ENCODE measurements around the gene RFX6.

The RFX6 gene

GRCh38 chr6:116881236-116881635, 4.2 kb downstream of the RFX6 start:
- no peak for DNase-seq
- ATAC-seq (replicated peaks), result no peak
- H3K4me3 Mint-ChIP-seq, result no peak overlapping the region
- H3K36me3 Mint-ChIP-seq, result no peaks in the 10 kb centered on the region
- peaks cover 4 to 12% of the 10 kb centered on the region in 2 donors for H3K4me1 Mint-ChIP-seq
- H3K27ac Mint-ChIP-seq, result no peak overlapping the region
- no peaks in the 10 kb centered on the region for H3K9me3 Mint-ChIP-seq
- H3K27me3 Mint-ChIP-seq, result peaks cover 7 to 13% of the 10 kb centered on the region in 2 donors

DNA sequence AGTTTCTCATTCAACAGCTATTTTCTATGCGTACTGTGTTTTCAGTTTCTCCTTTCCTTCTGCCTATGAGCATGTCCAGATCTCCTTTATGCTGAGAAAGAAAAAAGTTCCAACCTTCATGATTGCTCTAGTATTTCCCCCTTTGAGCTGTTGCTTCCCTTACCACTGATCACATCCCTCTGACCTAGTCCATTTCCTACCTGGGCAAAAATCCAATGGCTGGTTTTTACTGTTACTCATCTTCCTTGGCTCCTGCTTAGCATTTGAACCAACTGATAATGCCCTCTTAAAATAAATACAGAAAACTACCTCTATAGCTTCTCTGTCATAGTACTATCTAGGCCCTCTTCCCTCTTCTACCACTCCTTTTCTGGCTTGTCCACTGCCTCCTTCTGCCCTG, 6.0 kb downstream of the RFX6 start:
- H3K4me3 Mint-ChIP-seq, result no peak overlapping the region
- H3K4me1 Mint-ChIP-seq, result no peaks in the 10 kb centered on the region
- no peaks in the 10 kb centered on the region for H3K36me3 Mint-ChIP-seq
- no peaks in the 10 kb centered on the region for H3K27me3 Mint-ChIP-seq
- no peak for ATAC-seq (replicated peaks)
- H3K27ac Mint-ChIP-seq, result no peak overlapping the region
- no peaks in the 10 kb centered on the region for H3K9me3 Mint-ChIP-seq
- no peak for DNase-seq

GRCh38 chr6:116884530-116884929, 7.5 kb downstream of the RFX6 start:
- Mint-ChIP-seq H3K9me3 (no peaks in the 10 kb centered on the region), H3K27me3 (no peaks in the 10 kb centered on the region), H3K4me1 (no peaks in the 10 kb centered on the region), H3K4me3 (no peak overlapping the region), H3K36me3 (no peaks in the 10 kb centered on the region), H3K27ac (no peak overlapping the region)
- DNase-seq (no peak), ATAC-seq (replicated peaks) (no peak)

- H3K36me3 Mint-ChIP-seq, result no peaks in the 10 kb centered on the region
- H3K4me3 Mint-ChIP-seq, result no peak overlapping the region
- no peaks in the 10 kb centered on the region for H3K4me1 Mint-ChIP-seq
- peaks cover 0 to 6% of the 10 kb centered on the region in 2 donors for H3K27me3 Mint-ChIP-seq
- H3K9me3 Mint-ChIP-seq, result no peaks in the 10 kb centered on the region
- ATAC-seq (replicated peaks) (no peak), DNase-seq (no peak)
- H3K27ac Mint-ChIP-seq, result no peak overlapping the region
Observed at GRCh38 chr6:116887168-116887567, 10.1 kb downstream of the RFX6 start.

DNA sequence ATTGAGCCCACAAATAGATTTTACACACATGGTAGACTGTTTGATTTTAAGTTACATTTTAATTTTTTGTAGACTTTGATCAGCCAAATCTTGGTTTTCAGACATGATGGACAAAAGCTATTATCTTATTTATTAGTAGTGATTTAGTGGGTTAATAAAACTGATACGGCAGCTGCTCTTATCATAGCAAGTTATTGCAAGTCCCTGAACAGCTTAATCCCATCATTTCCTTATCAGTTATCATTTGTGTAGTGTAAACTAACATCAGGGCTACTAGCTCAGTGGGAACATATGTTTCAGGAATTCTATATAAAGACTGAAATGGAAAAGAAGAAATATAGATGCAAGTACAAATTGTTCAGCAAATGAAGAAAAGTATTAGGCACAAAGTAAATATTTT, 10.9 kb downstream of the RFX6 start:
- ATAC-seq (replicated peaks) (no peak), DNase-seq (no peak)
- Mint-ChIP-seq H3K4me1 (no peaks in the 10 kb centered on the region), H3K27ac (no peak overlapping the region), H3K27me3 (peaks cover 0 to 6% of the 10 kb centered on the region in 2 donors), H3K4me3 (no peak overlapping the region), H3K36me3 (no peaks in the 10 kb centered on the region), H3K9me3 (no peaks in the 10 kb centered on the region)

- Mint-ChIP-seq H3K9me3 (no peaks in the 10 kb centered on the region), H3K27me3 (peaks cover 0 to 6% of the 10 kb centered on the region in 2 donors), H3K36me3 (no peaks in the 10 kb centered on the region), H3K4me1 (no peaks in the 10 kb centered on the region), H3K4me3 (no peak overlapping the region), H3K27ac (no peak overlapping the region)
- ATAC-seq (replicated peaks) (no peak), DNase-seq (no peak)
Observed at GRCh38 chr6:116888732-116889360, 11.8 kb downstream of the RFX6 start.

DNA sequence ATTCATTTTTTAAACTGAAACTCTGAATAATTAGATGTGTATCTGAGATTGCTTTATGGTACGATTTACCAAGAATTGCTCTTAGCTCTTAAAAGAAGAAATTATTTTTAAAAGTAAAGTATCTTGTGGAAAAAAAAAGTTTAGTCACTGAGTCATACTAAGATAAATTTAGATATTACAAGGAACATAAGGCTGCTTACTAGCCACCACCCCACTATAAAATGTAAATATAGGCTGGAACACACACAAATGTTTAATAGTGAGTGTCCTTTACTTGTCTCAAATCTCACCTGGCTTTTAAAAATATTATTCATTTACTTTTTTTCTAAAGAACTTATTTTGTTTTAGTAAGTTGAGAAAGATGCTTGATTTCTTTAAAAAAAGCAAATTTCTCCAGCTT, 17.6 kb downstream of the RFX6 start:
- no peaks in the 10 kb centered on the region for H3K4me1 Mint-ChIP-seq
- H3K9me3 Mint-ChIP-seq, result peaks cover 0 to 6% of the 10 kb centered on the region in 2 donors
- no peaks in the 10 kb centered on the region for H3K36me3 Mint-ChIP-seq
- H3K27me3 Mint-ChIP-seq, result peaks cover 0 to 6% of the 10 kb centered on the region in 2 donors
- no peak overlapping the region for H3K27ac Mint-ChIP-seq
- no peak for DNase-seq
- H3K4me3 Mint-ChIP-seq, result no peak overlapping the region
- ATAC-seq (replicated peaks), result no peak

- Mint-ChIP-seq H3K9me3 (peaks cover 0 to 6% of the 10 kb centered on the region in 2 donors), H3K4me3 (no peak overlapping the region), H3K27ac (no peak overlapping the region), H3K4me1 (no peaks in the 10 kb centered on the region), H3K27me3 (no peaks in the 10 kb centered on the region), H3K36me3 (no peaks in the 10 kb centered on the region)
- ATAC-seq (replicated peaks) (no peak), DNase-seq (no peak)
Observed at GRCh38 chr6:116895935-116896334, 18.9 kb downstream of the RFX6 start.

GRCh38 chr6:116902634-116903033, 25.6 kb downstream of the RFX6 start:
- H3K27me3 Mint-ChIP-seq, result no peaks in the 10 kb centered on the region
- H3K36me3 Mint-ChIP-seq, result no peaks in the 10 kb centered on the region
- peaks cover 6 to 8% of the 10 kb centered on the region in 2 donors for H3K9me3 Mint-ChIP-seq
- ATAC-seq (replicated peaks) (no peak), DNase-seq (no peak)
- H3K4me3 Mint-ChIP-seq, result no peak overlapping the region
- no peak overlapping the region for H3K27ac Mint-ChIP-seq
- no peaks in the 10 kb centered on the region for H3K4me1 Mint-ChIP-seq

DNA sequence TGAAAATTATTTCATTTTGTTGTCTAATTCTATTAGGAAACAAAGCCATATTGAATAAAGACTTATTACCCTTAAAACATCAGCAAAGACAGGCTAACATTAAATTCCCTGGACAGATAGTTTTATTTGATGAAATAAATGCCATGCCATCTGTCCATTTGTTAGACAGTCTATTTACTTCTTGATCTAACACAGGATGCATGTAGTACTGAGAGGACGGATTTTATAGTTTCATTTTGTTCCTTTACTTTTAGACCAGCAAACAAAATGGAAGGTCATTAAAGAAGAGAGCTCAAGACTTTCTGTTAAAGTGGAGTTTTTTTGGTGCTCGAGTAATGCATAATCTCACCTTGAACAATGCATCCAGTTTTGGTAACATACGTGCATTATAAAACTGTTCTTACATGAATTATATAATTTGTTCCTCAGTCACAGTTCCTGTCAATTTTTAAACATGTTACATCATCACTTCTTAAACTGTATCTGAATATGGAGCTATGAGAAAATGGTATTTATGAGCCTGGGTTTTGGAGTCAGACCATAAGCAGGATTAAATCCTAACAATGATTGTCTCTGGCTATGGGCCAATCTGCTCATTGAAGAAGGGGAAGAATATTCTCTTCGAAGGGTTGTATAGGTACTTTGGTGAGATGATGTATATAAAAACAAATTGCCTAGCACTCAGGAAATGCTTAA, 46.0 kb downstream of the RFX6 start:
- DNase-seq, result no peak
- Mint-ChIP-seq H3K4me1 (no peaks in the 10 kb centered on the region), H3K36me3 (no peaks in the 10 kb centered on the region), H3K9me3 (no peaks in the 10 kb centered on the region), H3K4me3 (no peak overlapping the region), H3K27me3 (no peaks in the 10 kb centered on the region), H3K27ac (no peak overlapping the region)
- no peak for ATAC-seq (replicated peaks)

DNA sequence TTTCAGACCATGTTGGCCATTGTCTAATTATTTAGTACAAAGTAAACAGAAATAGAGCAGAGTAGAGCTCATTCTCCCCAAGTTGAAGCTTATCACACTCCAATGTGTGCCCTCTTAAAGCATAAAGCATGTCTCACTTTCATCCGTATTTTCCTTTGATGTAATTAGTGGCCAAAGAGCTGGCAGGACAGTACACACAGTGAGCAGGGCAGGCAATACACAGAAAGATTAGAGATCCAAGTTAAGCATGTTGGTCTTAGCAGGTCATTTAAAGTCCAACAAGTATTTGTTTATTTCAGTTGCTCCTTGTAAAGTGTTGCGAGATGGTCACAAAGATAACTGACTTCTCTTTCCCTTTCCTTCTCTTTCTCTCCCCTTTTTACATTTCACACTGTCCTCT, 47.2 kb downstream of the RFX6 start:
- Mint-ChIP-seq H3K4me1 (no peaks in the 10 kb centered on the region), H3K9me3 (no peaks in the 10 kb centered on the region), H3K4me3 (no peak overlapping the region), H3K36me3 (no peaks in the 10 kb centered on the region), H3K27ac (no peak overlapping the region), H3K27me3 (no peaks in the 10 kb centered on the region)
- ATAC-seq (replicated peaks) (no peak), DNase-seq (no peak)

- Mint-ChIP-seq H3K36me3 (no peaks in the 10 kb centered on the region), H3K4me3 (no peak overlapping the region), H3K27me3 (no peaks in the 10 kb centered on the region), H3K9me3 (no peaks in the 10 kb centered on the region), H3K4me1 (no peaks in the 10 kb centered on the region), H3K27ac (no peak overlapping the region)
- ATAC-seq (replicated peaks) (no peak), DNase-seq (no peak)
Observed at GRCh38 chr6:116925088-116925794, 48.2 kb downstream of the RFX6 start.

DNA sequence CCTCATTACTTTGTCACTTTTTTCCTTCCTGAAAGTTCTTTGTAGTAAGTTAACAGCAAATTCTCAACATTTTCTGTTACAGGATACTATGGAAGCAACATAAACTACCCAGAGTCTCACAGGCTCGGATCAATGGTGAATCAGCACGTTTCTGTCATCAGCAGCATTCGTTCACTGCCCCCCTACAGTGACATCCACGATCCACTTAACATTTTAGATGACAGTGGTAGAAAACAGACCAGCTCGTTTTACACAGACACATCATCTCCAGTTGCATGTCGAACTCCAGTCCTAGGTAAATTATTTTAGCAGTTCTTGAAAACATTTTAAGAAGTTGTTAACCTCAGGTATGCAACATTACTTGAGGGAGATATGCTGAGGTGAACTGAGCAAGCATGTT, 51.6 kb downstream of the RFX6 start:
- ATAC-seq (replicated peaks), result no peak
- Mint-ChIP-seq H3K4me3 (no peak overlapping the region), H3K27me3 (no peaks in the 10 kb centered on the region)

DNA sequence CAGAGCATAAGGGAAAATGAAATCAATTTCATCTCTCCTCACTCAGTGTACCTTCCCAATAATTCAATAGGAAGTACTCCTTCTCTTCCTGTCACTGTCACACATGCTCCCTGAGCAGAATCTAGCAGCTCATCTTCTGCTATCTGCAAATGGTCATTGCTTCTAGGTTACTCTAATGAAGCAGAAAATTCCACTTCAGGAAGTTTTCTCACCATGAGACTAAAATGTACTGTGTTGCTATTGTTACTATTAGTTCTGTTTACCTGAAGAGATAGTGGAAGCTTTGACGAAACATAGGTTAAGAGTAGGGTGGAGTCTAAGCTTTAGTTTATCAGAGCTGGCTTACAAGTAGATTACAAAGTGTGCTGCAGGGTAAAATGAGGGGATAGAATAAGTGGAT, 52.8 kb downstream of the RFX6 start:
- ATAC-seq (replicated peaks), result no peak

More for the DNA sequence above, 51.6 kb downstream of the RFX6 start:
- Mint-ChIP-seq H3K36me3 (no peaks in the 10 kb centered on the region), H3K9me3 (no peaks in the 10 kb centered on the region), H3K27ac (no peak overlapping the region), H3K4me1 (no peaks in the 10 kb centered on the region)
- no peak for DNase-seq

GRCh38 chr6:116931456-116931855, 54.4 kb downstream of the RFX6 start:
- no peak for ATAC-seq (replicated peaks)
- H3K9me3 Mint-ChIP-seq, result no peaks in the 10 kb centered on the region
- H3K4me3 Mint-ChIP-seq, result no peak overlapping the region
- no peaks in the 10 kb centered on the region for H3K27me3 Mint-ChIP-seq
- H3K36me3 Mint-ChIP-seq, result no peaks in the 10 kb centered on the region
- no peaks in the 10 kb centered on the region for H3K4me1 Mint-ChIP-seq
- H3K27ac Mint-ChIP-seq, result no peak overlapping the region
- DNase-seq, result no peak

More for the DNA sequence above, 52.8 kb downstream of the RFX6 start:
- H3K27ac Mint-ChIP-seq, result no peak overlapping the region
- no peaks in the 10 kb centered on the region for H3K4me1 Mint-ChIP-seq
- DNase-seq, result no peak
- no peak overlapping the region for H3K4me3 Mint-ChIP-seq
- no peaks in the 10 kb centered on the region for H3K27me3 Mint-ChIP-seq
- H3K36me3 Mint-ChIP-seq, result no peaks in the 10 kb centered on the region
- H3K9me3 Mint-ChIP-seq, result no peaks in the 10 kb centered on the region

Data from stimulated activated naive B cell treated with anti-CD40 and anti-IgM and Interleukin-4, amounts not matched to agents 10 μg/mL and 1 μg/mL and 100 μg/mL, for 72 hours (primary cell).